Spleen (tissue), 7 donors: ENCODE results near the gene G6PC1.

Experiments used
- CTCF ChIP-seq, 11 experiments: fragments of 200-600 bp in 7 of 11; fragments of 450-650 bp in 4 of 11; sonication (generic) in 4 of 11; IDR thresholded peaks in 8 of 11; conservative IDR thresholded peaks in 3 of 11; 1 replicate in 7 of 11; 2 replicates in 4 of 11; pipeline versions ENCODE4 v1.4.0 to v1.8.0; 2016 to 2021; ENCODE audit warnings: antibody characterized with exemption in 11 of 11, inconsistent platforms in 4 of 11, mild to moderate bottlenecking in 1 of 11
- POLR2A ChIP-seq, 3 donors: fragments of 450-650 bp; IDR thresholded peaks; one replicate each; pipeline ENCODE4 v1.5.1; 2017; ENCODE audit warnings: antibody characterized with exemption in 3 of 3, mild to moderate bottlenecking in 1 of 3
- donor health status: DM: no; HTN: no; CAD: no; lungs with moderate emphysema.
- donor health status: DM: no; HTN: no; CAD: no.
- donor health status: DM: no; HTN: no; CAD: no.

- TF ChIP-seq POLR2A (IDR thresholded peaks at IDR 0.05): no peak
- TF ChIP-seq CTCF (IDR thresholded peaks at IDR 0.05 in 8 of 11, conservative IDR thresholded peaks at IDR 0.05 in 3 of 11): no peak
Measured at GRCh38 chr17:42913522-42913921, 12.9 kb downstream of the G6PC1 start.
